Measurements from ENCODE around the gene SPATA17.

Gene SPATA17

GRCh38 chr1:217847643-217848042 lies 216.5 kb downstream of the SPATA17 start:
- Mint-ChIP-seq H3K4me3 (no peak overlapping the region), H3K9me3 (no peaks in the 10 kb centered on the region), H3K27ac (no peak overlapping the region), H3K27me3 (no peaks in the 10 kb centered on the region), H3K4me1 (no peaks in the 10 kb centered on the region), H3K36me3 (no peaks in the 10 kb centered on the region)
- ATAC-seq (replicated peaks) (no peak), DNase-seq (no peak)

- no peak for ATAC-seq (replicated peaks)
- no peak overlapping the region for H3K4me3 Mint-ChIP-seq
- H3K36me3 Mint-ChIP-seq, result no peaks in the 10 kb centered on the region
- no peak for DNase-seq
- H3K4me1 Mint-ChIP-seq, result no peaks in the 10 kb centered on the region
- no peak overlapping the region for H3K27ac Mint-ChIP-seq
- peaks cover 2 to 11% of the 10 kb centered on the region in 2 donors for H3K9me3 Mint-ChIP-seq
- no peaks in the 10 kb centered on the region for H3K27me3 Mint-ChIP-seq
Measured at GRCh38 chr1:217856342-217857034, 225.3 kb downstream of the SPATA17 start.

- H3K36me3 Mint-ChIP-seq, result no peaks in the 10 kb centered on the region
- H3K4me1 Mint-ChIP-seq, result no peaks in the 10 kb centered on the region
- DNase-seq, result no peak
- no peaks in the 10 kb centered on the region for H3K27me3 Mint-ChIP-seq
- H3K9me3 Mint-ChIP-seq, result peaks cover 2 to 11% of the 10 kb centered on the region in 2 donors
- H3K4me3 Mint-ChIP-seq, result no peak overlapping the region
- no peak overlapping the region for H3K27ac Mint-ChIP-seq
- ATAC-seq (replicated peaks), result no peak
Measured at GRCh38 chr1:217857061-217857460, 225.9 kb downstream of the SPATA17 start.

- H3K4me1 Mint-ChIP-seq, result no peaks in the 10 kb centered on the region
Measured at GRCh38 chr1:217861658-217862057, 230.5 kb downstream of the SPATA17 start.

GRCh38 chr1:217867446-217867995 lies 236.4 kb downstream of the SPATA17 start:
- Mint-ChIP-seq H3K27me3 (no peaks in the 10 kb centered on the region), H3K4me3 (no peak overlapping the region), H3K36me3 (no peaks in the 10 kb centered on the region), H3K27ac (no peak overlapping the region), H3K9me3 (no peaks in the 10 kb centered on the region), H3K4me1 (no peaks in the 10 kb centered on the region)
- DNase-seq (no peak), ATAC-seq (replicated peaks) (no peak)

More at GRCh38 chr1:217861658-217862057, 230.5 kb downstream of the SPATA17 start:
- DNase-seq (no peak), ATAC-seq (replicated peaks) (no peak)
- Mint-ChIP-seq H3K27me3 (no peaks in the 10 kb centered on the region), H3K36me3 (no peaks in the 10 kb centered on the region), H3K4me3 (no peak overlapping the region), H3K9me3 (peaks cover 2 to 11% of the 10 kb centered on the region in 2 donors), H3K27ac (no peak overlapping the region)

GRCh38 chr1:217871955-217872354 lies 240.8 kb downstream of the SPATA17 start:
- H3K4me3 Mint-ChIP-seq, result no peak overlapping the region
- H3K36me3 Mint-ChIP-seq, result no peaks in the 10 kb centered on the region
- no peaks in the 10 kb centered on the region for H3K4me1 Mint-ChIP-seq
- H3K9me3 Mint-ChIP-seq, result no peaks in the 10 kb centered on the region
- no peak overlapping the region for H3K27ac Mint-ChIP-seq
- H3K27me3 Mint-ChIP-seq, result no peaks in the 10 kb centered on the region
- no peak for DNase-seq
- ATAC-seq (replicated peaks), result no peak

GRCh38 chr1:217875229-217875628 lies 244.1 kb downstream of the SPATA17 start:
- ATAC-seq (replicated peaks) (no peak), DNase-seq (no peak)
- Mint-ChIP-seq H3K4me1 (no peaks in the 10 kb centered on the region), H3K27me3 (no peaks in the 10 kb centered on the region), H3K4me3 (no peak overlapping the region), H3K36me3 (no peaks in the 10 kb centered on the region), H3K27ac (no peak overlapping the region), H3K9me3 (peaks cover 0 to 4% of the 10 kb centered on the region in 2 donors)

- H3K27me3 Mint-ChIP-seq, result no peaks in the 10 kb centered on the region
- ATAC-seq (replicated peaks) (no peak), DNase-seq (no peak)
- H3K36me3 Mint-ChIP-seq, result no peaks in the 10 kb centered on the region
- H3K27ac Mint-ChIP-seq, result no peak overlapping the region
- peaks cover 1 to 4% of the 10 kb centered on the region in 2 donors for H3K9me3 Mint-ChIP-seq
- H3K4me1 Mint-ChIP-seq, result no peaks in the 10 kb centered on the region
- H3K4me3 Mint-ChIP-seq, result no peak overlapping the region
Measured at GRCh38 chr1:217876401-217876800, 245.3 kb downstream of the SPATA17 start.

- Mint-ChIP-seq H3K36me3 (no peaks in the 10 kb centered on the region), H3K27me3 (no peaks in the 10 kb centered on the region), H3K4me3 (no peak overlapping the region), H3K9me3 (peaks cover 1 to 4% of the 10 kb centered on the region in 2 donors), H3K4me1 (no peaks in the 10 kb centered on the region), H3K27ac (no peak overlapping the region)
- no peak for DNase-seq
- ATAC-seq (replicated peaks), result no peak
Measured at GRCh38 chr1:217876896-217877295, 245.8 kb downstream of the SPATA17 start.

GRCh38 chr1:217881131-217881543 lies 250.0 kb downstream of the SPATA17 start:
- no peaks in the 10 kb centered on the region for H3K36me3 Mint-ChIP-seq
- DNase-seq (no peak), ATAC-seq (replicated peaks) (no peak)
- no peaks in the 10 kb centered on the region for H3K27me3 Mint-ChIP-seq
- H3K4me3 Mint-ChIP-seq, result no peak overlapping the region
- H3K9me3 Mint-ChIP-seq, result peaks cover 3 to 4% of the 10 kb centered on the region in 2 donors
- H3K27ac Mint-ChIP-seq, result no peak overlapping the region
- no peaks in the 10 kb centered on the region for H3K4me1 Mint-ChIP-seq

GRCh38 chr1:217881607-217882332 lies 250.6 kb downstream of the SPATA17 start:
- Mint-ChIP-seq H3K9me3 (peaks cover 3 to 4% of the 10 kb centered on the region in 2 donors), H3K4me3 (no peak overlapping the region), H3K27ac (no peak overlapping the region), H3K36me3 (no peaks in the 10 kb centered on the region), H3K4me1 (no peaks in the 10 kb centered on the region), H3K27me3 (no peaks in the 10 kb centered on the region)
- ATAC-seq (replicated peaks), result no peak
- DNase-seq, result no peak

- Mint-ChIP-seq H3K4me3 (no peak overlapping the region), H3K36me3 (no peaks in the 10 kb centered on the region), H3K4me1 (no peaks in the 10 kb centered on the region), H3K9me3 (peaks cover 0 to 6% of the 10 kb centered on the region in 2 donors), H3K27ac (no peak overlapping the region), H3K27me3 (no peaks in the 10 kb centered on the region)
- DNase-seq (no peak), ATAC-seq (replicated peaks) (no peak)
Measured at GRCh38 chr1:217885181-217885580, 254.0 kb downstream of the SPATA17 start.

- peaks cover 0 to 5% of the 10 kb centered on the region in 2 donors for H3K9me3 Mint-ChIP-seq
- no peaks in the 10 kb centered on the region for H3K36me3 Mint-ChIP-seq
- no peak for DNase-seq
- no peaks in the 10 kb centered on the region for H3K27me3 Mint-ChIP-seq
- no peak overlapping the region for H3K27ac Mint-ChIP-seq
- no peak for ATAC-seq (replicated peaks)
- no peaks in the 10 kb centered on the region for H3K4me1 Mint-ChIP-seq
- no peak overlapping the region for H3K4me3 Mint-ChIP-seq
Measured at GRCh38 chr1:217888328-217888727, 257.2 kb downstream of the SPATA17 start.

GRCh38 chr1:217889401-217889800 lies 258.3 kb downstream of the SPATA17 start:
- Mint-ChIP-seq H3K36me3 (no peaks in the 10 kb centered on the region), H3K9me3 (peaks cover 0 to 4% of the 10 kb centered on the region in 2 donors), H3K4me1 (no peaks in the 10 kb centered on the region), H3K27ac (no peak overlapping the region), H3K27me3 (no peaks in the 10 kb centered on the region), H3K4me3 (no peak overlapping the region)
- ATAC-seq (replicated peaks) (no peak), DNase-seq (no peak)

- no peak overlapping the region for H3K4me3 Mint-ChIP-seq
- no peak overlapping the region for H3K27ac Mint-ChIP-seq
- peaks cover 0 to 3% of the 10 kb centered on the region in 2 donors for H3K9me3 Mint-ChIP-seq
- H3K36me3 Mint-ChIP-seq, result no peaks in the 10 kb centered on the region
- DNase-seq (no peak), ATAC-seq (replicated peaks) (no peak)
- H3K27me3 Mint-ChIP-seq, result no peaks in the 10 kb centered on the region
- no peaks in the 10 kb centered on the region for H3K4me1 Mint-ChIP-seq
Measured at GRCh38 chr1:217891966-217892365, 260.8 kb downstream of the SPATA17 start.

Measured in stimulated activated naive B cell treated with anti-CD40 and anti-IgM and Interleukin-4, amounts not matched to agents 10 μg/mL and 1 μg/mL and 100 μg/mL, for 72 hours (primary cell).